ENCODE results near the gene SCRN2. TPM values are rescaled to one million over a fixed set of nuclear protein-coding genes. Genes with fewer than 3 reads are reported as not detected.
A peak's percentile ranks its signal among the peaks of the same experiment; 100 is the strongest.

SCRN2 gene
- total RNA-seq, 1 donor from 2014 or later: 14.9 TPM

GRCh38 chr17:47873200-47874090 lies 32.4 kb upstream of the SCRN2 start:
- Mint-ChIP-seq H3K36me3 (ENCODE audit: low read depth) (peaks cover 1% of the 10 kb centered on the region), H3K4me1 (ENCODE audit: low read depth) (peaks cover 19% of the 10 kb centered on the region), H3K9me3 (ENCODE audit: low read depth) (no peaks in the 10 kb centered on the region), H3K4me3 (ENCODE audit: unreplicated experiment) (no peak overlapping the region), H3K27ac (ENCODE audit: unreplicated experiment) (no peak overlapping the region), H3K27me3 (ENCODE audit: low read depth) (peaks cover 31% of the 10 kb centered on the region)
- DNase-seq (ENCODE audit: low spot score): peak; percentile 20
- TF ChIP-seq CTCF (IDR thresholded peaks at IDR 0.05): no peak

- H3K4me3 Mint-ChIP-seq (ENCODE audit: unreplicated experiment): no peak overlapping the region
- H3K27me3 Mint-ChIP-seq (ENCODE audit: low read depth): peaks cover 34% of the 10 kb centered on the region
- H3K9me3 Mint-ChIP-seq (ENCODE audit: low read depth): no peaks in the 10 kb centered on the region
- no peak for DNase-seq (ENCODE audit: low spot score)
- H3K27ac Mint-ChIP-seq (ENCODE audit: unreplicated experiment): no peak overlapping the region
- H3K4me1 Mint-ChIP-seq (ENCODE audit: low read depth): peaks cover 19% of the 10 kb centered on the region
- no peak for TF ChIP-seq CTCF (IDR thresholded peaks at IDR 0.05)
- H3K36me3 Mint-ChIP-seq (ENCODE audit: low read depth): peaks cover 1% of the 10 kb centered on the region
Observed at GRCh38 chr17:47872651-47873161, 31.6 kb upstream of the SCRN2 start.

- H3K27ac Mint-ChIP-seq (ENCODE audit: unreplicated experiment): no peak overlapping the region
- H3K4me3 Mint-ChIP-seq (ENCODE audit: unreplicated experiment): no peak overlapping the region
- H3K27me3 Mint-ChIP-seq (ENCODE audit: low read depth): peaks cover 34% of the 10 kb centered on the region
- DNase-seq (ENCODE audit: low spot score): no peak
- H3K9me3 Mint-ChIP-seq (ENCODE audit: low read depth): no peaks in the 10 kb centered on the region
- peaks cover 1% of the 10 kb centered on the region for H3K36me3 Mint-ChIP-seq (ENCODE audit: low read depth)
- TF ChIP-seq CTCF (IDR thresholded peaks at IDR 0.05): no peak
- H3K4me1 Mint-ChIP-seq (ENCODE audit: low read depth): peaks cover 19% of the 10 kb centered on the region
Observed at GRCh38 chr17:47872019-47872650, 31.1 kb upstream of the SCRN2 start.

GRCh38 chr17:47871048-47871447 lies 30.0 kb upstream of the SCRN2 start:
- peaks cover 19% of the 10 kb centered on the region for H3K4me1 Mint-ChIP-seq (ENCODE audit: low read depth)
- no peak for TF ChIP-seq CTCF (IDR thresholded peaks at IDR 0.05)
- peaks cover 1% of the 10 kb centered on the region for H3K36me3 Mint-ChIP-seq (ENCODE audit: low read depth)
- peaks cover 34% of the 10 kb centered on the region for H3K27me3 Mint-ChIP-seq (ENCODE audit: low read depth)
- no peak overlapping the region for H3K27ac Mint-ChIP-seq (ENCODE audit: unreplicated experiment)
- no peak for DNase-seq (ENCODE audit: low spot score)
- no peaks in the 10 kb centered on the region for H3K9me3 Mint-ChIP-seq (ENCODE audit: low read depth)
- H3K4me3 Mint-ChIP-seq (ENCODE audit: unreplicated experiment): no peak overlapping the region

- Mint-ChIP-seq H3K4me1 (ENCODE audit: low read depth) (peaks cover 12% of the 10 kb centered on the region), H3K27me3 (ENCODE audit: low read depth) (peaks cover 34% of the 10 kb centered on the region), H3K36me3 (ENCODE audit: low read depth) (peaks cover 1% of the 10 kb centered on the region), H3K4me3 (ENCODE audit: unreplicated experiment) (no peak overlapping the region), H3K27ac (ENCODE audit: unreplicated experiment) (no peak overlapping the region), H3K9me3 (ENCODE audit: low read depth) (no peaks in the 10 kb centered on the region)
- DNase-seq (ENCODE audit: low spot score): no peak
- no peak for TF ChIP-seq CTCF (IDR thresholded peaks at IDR 0.05)
Observed at GRCh38 chr17:47870056-47870455, 29.0 kb upstream of the SCRN2 start.

Data from chondrocyte (in vitro differentiated cells).